Measurements from ENCODE around the gene ING2. TPM values are rescaled to one million over a fixed set of nuclear protein-coding genes. Genes with fewer than 3 reads are reported as not detected.

The ING2 gene
- total RNA-seq, 1 experiment from 2014 or later: 15.3 TPM

DNA sequence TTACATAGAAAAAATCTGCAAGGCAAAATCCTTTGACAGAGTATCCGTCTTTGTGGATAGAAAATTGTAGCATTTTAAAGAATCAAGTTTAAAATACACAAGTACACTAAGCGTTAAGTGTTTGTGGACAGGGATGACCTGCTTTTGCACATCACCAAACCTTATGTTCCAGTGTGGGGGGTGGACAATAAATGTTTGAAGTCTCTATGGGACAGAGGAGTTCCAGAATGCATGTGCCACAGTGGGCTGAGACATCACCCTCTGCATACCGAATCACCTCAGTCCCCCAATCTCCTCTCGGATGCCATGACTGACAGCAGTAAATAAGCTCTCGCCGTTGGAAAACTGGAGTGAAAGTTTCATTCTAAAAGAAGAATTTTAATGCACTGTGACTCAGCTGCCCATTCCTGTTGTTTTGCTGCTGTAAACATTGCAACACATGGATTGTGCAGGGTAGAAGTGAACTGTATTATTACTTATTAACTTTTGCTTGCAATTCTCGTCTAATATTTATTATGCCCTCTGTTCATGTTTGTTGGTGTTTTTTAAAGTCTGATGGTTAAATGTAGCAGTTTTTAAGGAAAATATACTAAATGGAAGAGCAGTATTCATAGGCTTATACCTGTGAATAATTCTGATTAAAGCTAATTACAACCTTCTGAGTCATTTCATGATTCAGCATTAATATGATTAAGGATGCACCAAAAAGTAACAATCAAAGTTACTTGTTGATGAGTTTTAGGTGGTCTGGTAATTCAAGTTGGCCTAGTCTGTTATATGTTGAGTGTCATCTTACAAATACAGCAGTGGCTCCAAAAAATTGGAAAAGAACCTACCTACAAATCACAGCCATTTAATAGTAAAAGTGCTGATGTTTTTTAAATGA, 36.4 kb upstream of the ING2 start:
- no peaks in the 10 kb centered on the region for H3K36me3 Mint-ChIP-seq (ENCODE audit: insufficient read depth, unreplicated experiment)
- no peak overlapping the region for H3K4me3 ChIP-seq (ENCODE audit: low read depth, low read length)
- POLR2A ChIA-PET: no interaction called here
- H3K36me3 ChIP-seq (ENCODE audit: control insufficient read depth, insufficient read depth, low read length): no peaks in the 10 kb centered on the region
- no peaks in the 10 kb centered on the region for H3K9me3 ChIP-seq
- H3K4me1 ChIP-seq: peaks cover 14% of the 10 kb centered on the region
- no peaks in the 10 kb centered on the region for H3K27me3 ChIP-seq (replicated peaks; ENCODE audit: control insufficient read depth, insufficient read depth, low read length)
- H3K4me1 Mint-ChIP-seq (ENCODE audit: low read depth, unreplicated experiment): peaks cover 7% of the 10 kb centered on the region
- H3K27ac Mint-ChIP-seq (ENCODE audit: unreplicated experiment): no peak overlapping the region
- no peaks in the 10 kb centered on the region for H3K9me3 Mint-ChIP-seq (ENCODE audit: unreplicated experiment)
- BruUV-seq (replicated peaks): no TSS peak
- no peak for DNase-seq
- intact Hi-C loops (cut with micrococcal nuclease; ENCODE audit: unreplicated experiment): no loop called here
- H3K27me3 Mint-ChIP-seq (ENCODE audit: insufficient read depth, unreplicated experiment): no peaks in the 10 kb centered on the region
- TF ChIP-seq, protein P1, sequence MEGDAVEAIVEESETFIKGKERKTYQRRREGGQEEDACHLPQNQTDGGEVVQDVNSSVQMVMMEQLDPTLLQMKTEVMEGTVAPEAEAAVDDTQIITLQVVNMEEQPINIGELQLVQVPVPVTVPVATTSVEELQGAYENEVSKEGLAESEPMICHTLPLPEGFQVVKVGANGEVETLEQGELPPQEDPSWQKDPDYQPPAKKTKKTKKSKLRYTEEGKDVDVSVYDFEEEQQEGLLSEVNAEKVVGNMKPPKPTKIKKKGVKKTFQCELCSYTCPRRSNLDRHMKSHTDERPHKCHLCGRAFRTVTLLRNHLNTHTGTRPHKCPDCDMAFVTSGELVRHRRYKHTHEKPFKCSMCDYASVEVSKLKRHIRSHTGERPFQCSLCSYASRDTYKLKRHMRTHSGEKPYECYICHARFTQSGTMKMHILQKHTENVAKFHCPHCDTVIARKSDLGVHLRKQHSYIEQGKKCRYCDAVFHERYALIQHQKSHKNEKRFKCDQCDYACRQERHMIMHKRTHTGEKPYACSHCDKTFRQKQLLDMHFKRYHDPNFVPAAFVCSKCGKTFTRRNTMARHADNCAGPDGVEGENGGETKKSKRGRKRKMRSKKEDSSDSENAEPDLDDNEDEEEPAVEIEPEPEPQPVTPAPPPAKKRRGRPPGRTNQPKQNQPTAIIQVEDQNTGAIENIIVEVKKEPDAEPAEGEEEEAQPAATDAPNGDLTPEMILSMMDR (IDR thresholded peaks at IDR 0.05; ENCODE audit: insufficient read depth in 1 of 2, low read depth in 1 of 2, low read length in 1 of 2, severe bottlenecking in 1 of 2, unreplicated experiment in 1 of 2): no peak
- CTCF ChIA-PET: no interaction called here
- no peak overlapping the region for H3K4me3 Mint-ChIP-seq (ENCODE audit: unreplicated experiment)

DNA sequence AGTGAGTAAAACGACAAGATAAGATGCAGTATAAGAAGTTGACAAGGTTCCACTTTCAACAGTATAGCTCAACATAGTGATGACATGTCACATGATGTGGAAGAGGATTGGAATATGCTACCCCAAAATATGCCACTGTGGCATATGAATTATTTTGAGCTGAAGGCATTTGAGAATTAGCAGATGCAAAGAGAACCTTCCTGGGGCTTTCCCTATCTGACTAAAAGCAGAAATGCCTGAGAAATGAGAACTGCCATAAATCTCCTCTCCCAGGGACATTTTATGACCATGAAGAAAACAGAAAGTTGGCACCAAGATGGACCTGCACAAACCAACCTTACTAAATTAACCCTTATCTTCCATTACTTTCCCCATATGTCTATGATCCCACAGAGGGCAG, 35.6 kb upstream of the ING2 start:
- Mint-ChIP-seq H3K36me3 (ENCODE audit: insufficient read depth, unreplicated experiment) (no peaks in the 10 kb centered on the region), H3K4me3 (ENCODE audit: unreplicated experiment) (no peak overlapping the region), H3K27ac (ENCODE audit: unreplicated experiment) (no peak overlapping the region), H3K9me3 (ENCODE audit: unreplicated experiment) (no peaks in the 10 kb centered on the region), H3K27me3 (ENCODE audit: insufficient read depth, unreplicated experiment) (no peaks in the 10 kb centered on the region), H3K4me1 (ENCODE audit: low read depth, unreplicated experiment) (peaks cover 7% of the 10 kb centered on the region)
- CTCF ChIA-PET: no interaction called here
- intact Hi-C loops (cut with micrococcal nuclease; ENCODE audit: unreplicated experiment): no loop called here
- POLR2A ChIA-PET: no interaction called here
- H3K9me3 ChIP-seq: no peaks in the 10 kb centered on the region
- DNase-seq: no peak
- H3K4me3 ChIP-seq (ENCODE audit: low read depth, low read length): no peak overlapping the region
- peaks cover 14% of the 10 kb centered on the region for H3K4me1 ChIP-seq
- no peaks in the 10 kb centered on the region for H3K36me3 ChIP-seq (ENCODE audit: control insufficient read depth, insufficient read depth, low read length)
- BruUV-seq (replicated peaks): no TSS peak
- no peaks in the 10 kb centered on the region for H3K27me3 ChIP-seq (replicated peaks; ENCODE audit: control insufficient read depth, insufficient read depth, low read length)
- TF ChIP-seq, protein P1 (IDR thresholded peaks at IDR 0.05; ENCODE audit: insufficient read depth in 1 of 2, low read depth in 1 of 2, low read length in 1 of 2, severe bottlenecking in 1 of 2, unreplicated experiment in 1 of 2): no peak

DNA sequence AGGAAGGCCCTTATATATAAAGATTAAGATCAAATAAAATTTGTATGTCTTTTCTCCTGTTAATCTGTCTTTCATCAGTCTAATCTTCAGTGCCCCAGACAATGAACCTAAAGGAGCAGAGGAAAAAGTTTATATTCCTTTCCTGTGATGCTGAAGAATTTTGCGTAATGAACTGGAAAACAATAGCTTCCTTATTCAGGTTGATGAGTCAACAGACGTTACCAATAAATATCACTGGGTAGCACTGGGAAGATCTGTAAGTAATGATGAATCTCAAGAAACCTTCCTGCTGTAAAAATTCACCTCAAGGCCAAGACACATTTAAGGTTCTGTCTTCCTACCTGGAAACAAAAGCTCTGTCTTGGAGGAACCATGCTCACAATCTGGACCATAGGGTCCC, 34.9 kb upstream of the ING2 start:
- H3K4me1 Mint-ChIP-seq (ENCODE audit: low read depth, unreplicated experiment): peaks cover 7% of the 10 kb centered on the region
- intact Hi-C loops (cut with micrococcal nuclease; ENCODE audit: unreplicated experiment): loop anchor here (5.0 to 10.0 kb wide), 2 partner anchors 152 to 695 kb away; no protein-coding TSS in a partner anchor
- no peaks in the 10 kb centered on the region for H3K27me3 ChIP-seq (replicated peaks; ENCODE audit: control insufficient read depth, insufficient read depth, low read length)
- TF ChIP-seq, protein P1 (IDR thresholded peaks at IDR 0.05; ENCODE audit: insufficient read depth in 1 of 2, low read depth in 1 of 2, low read length in 1 of 2, severe bottlenecking in 1 of 2, unreplicated experiment in 1 of 2): no peak
- no peaks in the 10 kb centered on the region for H3K9me3 Mint-ChIP-seq (ENCODE audit: unreplicated experiment)
- BruUV-seq (replicated peaks): no TSS peak
- peaks cover 14% of the 10 kb centered on the region for H3K4me1 ChIP-seq
- H3K27ac Mint-ChIP-seq (ENCODE audit: unreplicated experiment): no peak overlapping the region
- no peaks in the 10 kb centered on the region for H3K36me3 Mint-ChIP-seq (ENCODE audit: insufficient read depth, unreplicated experiment)
- no peaks in the 10 kb centered on the region for H3K9me3 ChIP-seq
- DNase-seq: no peak
- no peaks in the 10 kb centered on the region for H3K27me3 Mint-ChIP-seq (ENCODE audit: insufficient read depth, unreplicated experiment)
- CTCF ChIA-PET: no interaction called here
- POLR2A ChIA-PET: no interaction called here
- no peak overlapping the region for H3K4me3 ChIP-seq (ENCODE audit: low read depth, low read length)
- no peak overlapping the region for H3K4me3 Mint-ChIP-seq (ENCODE audit: unreplicated experiment)
- no peaks in the 10 kb centered on the region for H3K36me3 ChIP-seq (ENCODE audit: control insufficient read depth, insufficient read depth, low read length)
